HepG2 (cell line): ENCODE results near the gene EFNA4. TPM values are rescaled to one million over a fixed set of nuclear protein-coding genes. Genes with fewer than 3 reads are reported as not detected.

Experiments used
- ATAC-seq: fragments of 200-7000 bp; cut with Tn5 transposase; 3 replicates; pipeline ENCODE4 v1.9.1; 2020; ENCODE audit warnings: mild to moderate bottlenecking, moderate library complexity
- BruUV-seq: library from RNA; stranded (reverse); fragments of 400-500 nt; replicated peaks from 2 replicates; lab custom pipeline; 2021; lab: Mats Ljungman, UMichigan
- CTCF ChIA-PET: fragments of 300-600 bp; formaldehyde crosslinking; extraction: SDS; loops from one replicate; lab custom pipeline; 2021; ENCODE audit warnings: low total read pairs, inconsistent platforms, low intra/inter-chr PET ratio; lab: Yijun Ruan, JAX
- POLR2A ChIA-PET: fragments of 350-600 bp; sonication (Branson Sonifier 250); formaldehyde crosslinking; loops from one replicate; lab custom pipeline; 2020; ENCODE audit warnings: antibody characterized with exemption, inconsistent platforms; lab: Yijun Ruan, JAX
- DNase-seq: peaks from one replicate; pipeline ENCODE4 v3.0.0-alpha.2; 2015; ENCODE audit warnings: low spot score
- FAIRE-seq: peaks from 3 replicates; lab custom pipeline; 2011; peaks lifted over from hg19 to GRCh38; lab: Jason Lieb, UNC
- H2AFZ ChIP-seq: one replicate; pipeline ENCODE4 v1.6.1; 2011; ENCODE audit warnings: low read length, inconsistent platforms
- H3K27ac ChIP-seq: fragments of 300-600 bp; 3 replicates; pipeline ENCODE4 v1.8.0; 2011; ENCODE audit warnings: mixed run types, mild to moderate bottlenecking, mixed read lengths, low read length, inconsistent platforms; ENCODE audit not compliant: insufficient read depth; ENCODE audit errors: extremely low read length
- H3K27me3 ChIP-seq, 2 experiments: fragments of 200-600 bp in 1 of 2; 2 replicates in 1 of 2; 3 replicates in 1 of 2; pipeline versions ENCODE4 v1.6.0 to v1.8.0; 2011; ENCODE audit warnings: low read length in 2 of 2, mild to moderate bottlenecking in 2 of 2, moderate library complexity in 2 of 2, inconsistent platforms in 1 of 2; ENCODE audit not compliant: insufficient read depth in 2 of 2, control insufficient read depth in 1 of 2
- H3K36me3 ChIP-seq, 2 experiments: fragments of 200-600 bp in 1 of 2; replicated peaks in 1 of 2; 2 replicates in 1 of 2; 3 replicates in 1 of 2; pipeline versions ENCODE4 v1.5.1 to v1.8.0; 2011; ENCODE audit warnings: low read length in 2 of 2, inconsistent platforms in 1 of 2; ENCODE audit not compliant: insufficient read depth in 2 of 2, control insufficient read depth in 1 of 2
- H3K4me1 ChIP-seq: 2 replicates; pipeline ENCODE4 v1.5.1; 2012; ENCODE audit warnings: low read length, inconsistent platforms; ENCODE audit not compliant: insufficient read depth
- H3K4me2 ChIP-seq: 2 replicates; pipeline ENCODE4 v1.6.0; 2011; ENCODE audit warnings: low read depth, low read length, inconsistent platforms
- H3K4me3 ChIP-seq, 3 experiments: fragments of 200-600 bp in 1 of 3; sonication (generic), shearing (Covaris generic) in 1 of 3; replicated peaks in 1 of 3; 2 replicates each; pipeline ENCODE4 v1.5.1; 2011 to 2016; ENCODE audit warnings: low read length in 3 of 3, inconsistent platforms in 2 of 3, low read depth in 2 of 3, mild to moderate bottlenecking in 2 of 3, control low read depth in 1 of 3, mixed read lengths in 1 of 3; ENCODE audit not compliant: insufficient read depth in 1 of 3
- H3K79me2 ChIP-seq: one replicate; pipeline ENCODE4 v1.6.1; 2011; ENCODE audit warnings: low read length, inconsistent platforms; ENCODE audit not compliant: insufficient read depth
- H3K9ac ChIP-seq: 2 replicates; pipeline ENCODE4 v1.6.0; 2011; ENCODE audit warnings: mild to moderate bottlenecking, low read depth, low read length, inconsistent platforms; ENCODE audit not compliant: insufficient read depth
- H3K9me3 ChIP-seq: 2 replicates; pipeline ENCODE4 v1.5.1; 2012; ENCODE audit warnings: mild to moderate bottlenecking, low read length
- H4K20me1 ChIP-seq: 2 replicates; pipeline ENCODE4 v1.6.0; 2011; ENCODE audit warnings: inconsistent platforms, mild to moderate bottlenecking, low read length, moderate library complexity; ENCODE audit not compliant: insufficient read depth
- FOXO1 ChIP-seq: sonication (generic); formaldehyde crosslinking; IDR thresholded peaks from 2 replicates; pipeline ENCODE4 v1.4.0; 2020; ENCODE audit warnings: missing genetic modification reagents
- HINFP ChIP-seq: sonication (generic); formaldehyde crosslinking; IDR thresholded peaks from 2 replicates; pipeline ENCODE4 v1.4.0; 2020; ENCODE audit warnings: low read depth, mild to moderate bottlenecking, missing genetic modification reagents
- HNRNPL ChIP-seq: fragments of 200-400 bp; formaldehyde crosslinking; IDR thresholded peaks from 2 replicates; pipeline ENCODE4 v1.6.1; 2017; ENCODE audit warnings: mild to moderate bottlenecking, low read depth, low read length
- IKZF5 ChIP-seq: IDR thresholded peaks from 2 replicates; pipeline ENCODE4 v1.6.1; 2018; ENCODE audit warnings: missing genetic modification reagents, mild to moderate bottlenecking, missing compliant biosample characterization
- MAFG ChIP-seq: sonication (generic); formaldehyde crosslinking; IDR thresholded peaks from 2 replicates; pipeline ENCODE4 v1.5.1; 2020; ENCODE audit warnings: mild to moderate bottlenecking, missing genetic modification reagents
- RFX5 ChIP-seq: IDR thresholded peaks from 2 replicates; pipeline ENCODE4 v1.6.1; 2011; ENCODE audit warnings: low read depth, low read length, improper control_type of control experiment
- SOX6 ChIP-seq, 2 experiments: fragments of 450-650 bp in 1 of 2; sonication (generic) in 1 of 2; formaldehyde crosslinking in 1 of 2; IDR thresholded peaks; 2 replicates each; pipeline versions ENCODE4 v1.4.0 to v1.6.1; 2017 to 2020; ENCODE audit warnings: antibody characterized with exemption in 1 of 2, mild to moderate bottlenecking in 1 of 2, missing genetic modification reagents in 1 of 2
- ZNF225 ChIP-seq: sonication (generic); formaldehyde crosslinking; IDR thresholded peaks from 2 replicates; pipeline ENCODE4 v1.4.0; 2020; ENCODE audit warnings: mild to moderate bottlenecking, missing genetic modification reagents
- ZNF343 ChIP-seq: sonication (generic); formaldehyde crosslinking; IDR thresholded peaks from 2 replicates; pipeline ENCODE4 v1.4.0; 2020; ENCODE audit warnings: mild to moderate bottlenecking, missing genetic modification reagents
- ZNF382 ChIP-seq: sonication (generic); formaldehyde crosslinking; IDR thresholded peaks from 2 replicates; pipeline ENCODE4 v1.5.0; 2020; ENCODE audit warnings: missing genetic modification reagents, mild to moderate bottlenecking, borderline replicate concordance
- ZNF598 ChIP-seq: sonication (generic); formaldehyde crosslinking; IDR thresholded peaks from 2 replicates; pipeline ENCODE4 v1.5.1; 2020; ENCODE audit warnings: mild to moderate bottlenecking, missing genetic modification reagents, borderline replicate concordance
- ZNF850 ChIP-seq: sonication (generic); formaldehyde crosslinking; conservative IDR thresholded peaks from 2 replicates; pipeline ENCODE4 v1.9.0; 2021; ENCODE audit warnings: mild to moderate bottlenecking, missing genetic modification reagents
- WGBS: methylation state at CpG from one replicate; pipeline ENCODE4 v1.1.6; 2017; ENCODE audit warnings: low lambda C conversion rate; 5-methylcytosine and 5-hydroxymethylcytosine counted together
- in situ Hi-C: cut with HindIII; loops from 2 replicates; pipeline ENCODE4 v1.10.0; 2017; ENCODE audit warnings: low pct_unique_long_range_greater_than_20kb; ENCODE audit not compliant: extremely low pct_ligation_motif_present
- intact Hi-C: fragments of 100-400 bp; cut with micrococcal nuclease; formaldehyde crosslinking; loops from one replicate; pipeline ENCODE4 v1.10.0; 2022; ENCODE audit not compliant: unreplicated experiment
- polyA plus RNA-seq, 8 experiments: library from polyadenylated mRNA; depleted of rRNA in 3 of 8; stranded (reverse) in 7 of 8; unstranded in 1 of 8; fragments of >200 nt; fragmentation: Illumina TruSeq in 4 of 8; extraction: Trizol in 4 of 8; gene quantifications; 2 replicates each; pipeline versions ENCODE4 v1.2.1 to v1.2.3, GENCODE V29; 2011 to 2016; ENCODE audit warnings: low read depth in 4 of 8, missing spikeins in 1 of 8, mixed read lengths in 1 of 8; ENCODE audit not compliant: insufficient read depth in 1 of 8
- total RNA-seq, 5 experiments: library from RNA; depleted of rRNA; stranded (reverse); fragments of >200 nt; fragmentation: Illumina TruSeq; extraction: Trizol; gene quantifications; 2 replicates each; pipeline ENCODE4 v1.2.3, GENCODE V29; 2016; ENCODE audit warnings: low read depth in 1 of 5
- TF ChIP-seq, protein P1 (sequence below): sonication (generic); formaldehyde crosslinking; IDR thresholded peaks from 2 replicates; pipeline ENCODE4 v1.4.0; 2020; ENCODE audit warnings: missing genetic modification reagents

EFNA4 gene
- total and polyA plus RNA-seq, 2 of the 13 experiments (the other 11 are each of a cell fraction or from before 2014, with no cell fraction given) = 12.0 to 17.2 TPM

GRCh38 chr1:155017041-155017945, 46.2 kb upstream of the EFNA4 start:
- Histone ChIP-seq H3K9ac (peak overlapping the region; percentile 32; the same call in 1 of the 2 replicates), H3K4me2 (peak overlapping the region; percentile 79), H3K4me3 (peak overlapping the region in 2 of 3 experiments; percentile 48 to 61; a peak in 5 of 6 replicates), H3K27me3 (no peaks in the 10 kb centered on the region), H3K4me1 (peaks cover 43% of the 10 kb centered on the region), H2AFZ (no peak overlapping the region), H3K36me3 (peaks cover 6 to 26% of the 10 kb centered on the region in 2 experiments; a peak in 4 of 5 replicates), H3K79me2 (peaks cover 2% of the 10 kb centered on the region), H3K9me3 (no peaks in the 10 kb centered on the region), H4K20me1 (peaks cover 6% of the 10 kb centered on the region; the same call in 1 of the 2 replicates), H3K27ac (peak overlapping the region; percentile 74)
- no TSS peak for BruUV-seq
- DNase-seq (peak; percentile 88), ATAC-seq (peak; percentile 88), FAIRE-seq (peak; percentile 18)
- ChIA-PET CTCF (interaction anchor here (0.6 to 2.8 kb wide), 17 partner anchors 13 to 111 kb away, joined by 3 to 54 read pairs (median 7); partner anchors contain the start of genes CKS1B, FLAD1, LENEP and PBXIP1), POLR2A (interaction anchor here (0.6 to 8.2 kb wide), 17 partner anchors 9 to 109 kb away, joined by 3 to 90 read pairs (median 7); partner anchors contain the start of genes ADAM15, FLAD1, PBXIP1 and PYGO2)
- intact Hi-C loops = loop anchor here (1.0 kb wide), 3 partner anchors 16 to 111 kb away; partner anchors contain the start of gene SHC1
- in situ Hi-C loops = no loop called here
- 32% methylated on average over 6 of the region's 49 CpGs for WGBS
- TF ChIP-seq MAFG (CRISPR knock-in tag) (no peak), HNRNPL (peak; percentile 99), ZNF382 (CRISPR knock-in tag) (no peak), ZNF850 (no peak), ZNF598 (CRISPR knock-in tag) (peak; percentile 59; the same call in 1 of the 2 replicates), HINFP (CRISPR knock-in tag) (no peak; the same call in 1 of the 2 replicates), ZNF225 (peak; percentile 72; the same call in 1 of the 2 replicates), FOXO1 (peak; percentile 73), RFX5 (no peak), IKZF5 (CRISPR knock-in tag) (peak; percentile 88; the same call in 1 of the 2 replicates), ZNF343 (CRISPR knock-in tag) (0 out of 2 replicates have a peak, but pooled peaks have one; percentile 23), SOX6 (IDR thresholded peaks at IDR 0.05) (no peak), SOX6 (CRISPR knock-in tag; IDR thresholded peaks at IDR 0.05) (peak; percentile 84)
- TF ChIP-seq, protein P1, sequence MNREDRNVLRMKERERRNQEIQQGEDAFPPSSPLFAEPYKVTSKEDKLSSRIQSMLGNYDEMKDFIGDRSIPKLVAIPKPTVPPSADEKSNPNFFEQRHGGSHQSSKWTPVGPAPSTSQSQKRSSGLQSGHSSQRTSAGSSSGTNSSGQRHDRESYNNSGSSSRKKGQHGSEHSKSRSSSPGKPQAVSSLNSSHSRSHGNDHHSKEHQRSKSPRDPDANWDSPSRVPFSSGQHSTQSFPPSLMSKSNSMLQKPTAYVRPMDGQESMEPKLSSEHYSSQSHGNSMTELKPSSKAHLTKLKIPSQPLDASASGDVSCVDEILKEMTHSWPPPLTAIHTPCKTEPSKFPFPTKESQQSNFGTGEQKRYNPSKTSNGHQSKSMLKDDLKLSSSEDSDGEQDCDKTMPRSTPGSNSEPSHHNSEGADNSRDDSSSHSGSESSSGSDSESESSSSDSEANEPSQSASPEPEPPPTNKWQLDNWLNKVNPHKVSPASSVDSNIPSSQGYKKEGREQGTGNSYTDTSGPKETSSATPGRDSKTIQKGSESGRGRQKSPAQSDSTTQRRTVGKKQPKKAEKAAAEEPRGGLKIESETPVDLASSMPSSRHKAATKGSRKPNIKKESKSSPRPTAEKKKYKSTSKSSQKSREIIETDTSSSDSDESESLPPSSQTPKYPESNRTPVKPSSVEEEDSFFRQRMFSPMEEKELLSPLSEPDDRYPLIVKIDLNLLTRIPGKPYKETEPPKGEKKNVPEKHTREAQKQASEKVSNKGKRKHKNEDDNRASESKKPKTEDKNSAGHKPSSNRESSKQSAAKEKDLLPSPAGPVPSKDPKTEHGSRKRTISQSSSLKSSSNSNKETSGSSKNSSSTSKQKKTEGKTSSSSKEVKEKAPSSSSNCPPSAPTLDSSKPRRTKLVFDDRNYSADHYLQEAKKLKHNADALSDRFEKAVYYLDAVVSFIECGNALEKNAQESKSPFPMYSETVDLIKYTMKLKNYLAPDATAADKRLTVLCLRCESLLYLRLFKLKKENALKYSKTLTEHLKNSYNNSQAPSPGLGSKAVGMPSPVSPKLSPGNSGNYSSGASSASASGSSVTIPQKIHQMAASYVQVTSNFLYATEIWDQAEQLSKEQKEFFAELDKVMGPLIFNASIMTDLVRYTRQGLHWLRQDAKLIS (CRISPR knock-in tag) = peak; percentile 81
